SK-N-SH (cell line): ENCODE measurements around the gene RAD51B.

ENCODE experiments used
- CHD2 ChIP-seq: fragments of 150-350 bp; IDR thresholded peaks from 2 replicates; pipeline ENCODE4 v1.6.1; 2018; ENCODE audit warnings: low read length; ENCODE audit not compliant: partially characterized antibody
- CTCF ChIP-seq: fragments of 200-600 bp; sonication (generic); IDR thresholded peaks from 2 replicates; pipeline ENCODE4 v1.6.1; 2017; ENCODE audit warnings: antibody characterized with exemption, mild to moderate bottlenecking, moderate library complexity
- EP300 ChIP-seq, 2 experiments: IDR thresholded peaks; 2 replicates each; pipeline versions ENCODE4 v1.4.0 to v1.6.1; 2012; ENCODE audit warnings: borderline replicate concordance in 1 of 2, low read depth in 1 of 2, low read length in 1 of 2
- MAX ChIP-seq: IDR thresholded peaks from 2 replicates; pipeline ENCODE4 v1.4.0; 2012; ENCODE audit warnings: low read depth
- POLR2AphosphoS5 ChIP-seq: IDR thresholded peaks from 2 replicates; pipeline ENCODE4 v1.6.1; 2012; ENCODE audit warnings: low read depth, low read length
- REST ChIP-seq: IDR thresholded peaks from 2 replicates; pipeline ENCODE4 v1.6.1; 2012; ENCODE audit warnings: mild to moderate bottlenecking, low read depth, low read length, moderate library complexity
- RFX5 ChIP-seq: IDR thresholded peaks from 2 replicates; pipeline ENCODE4 v1.6.1; 2012; ENCODE audit warnings: mild to moderate bottlenecking, improper control_type of control experiment, low read length

- TF ChIP-seq EP300 (IDR thresholded peaks at IDR 0.05; ENCODE audit: borderline replicate concordance in 1 of 2, low read depth in 1 of 2, low read length in 1 of 2) (no peak), CHD2 (no peak), RFX5 (no peak), CTCF (no peak), MAX (no peak), POLR2AphosphoS5 (no peak), REST (no peak)
Observed at GRCh38 chr14:68656452-68656851, 836.9 kb downstream of the RAD51B start.
